Stimulated activated CD4-positive, alpha-beta T cell treated with anti-CD3 and anti-CD28 coated beads, Interleukin-4, amount 100 ng/mL, for 48 hours (primary cell): Measurements from ENCODE around the gene MPV17L2.
"Not testable (repeated sequence)": the region's sequence is repeated elsewhere in the genome, so short reads cannot be mapped to it uniquely, and the experiment has no call there.

ENCODE experiments used
- DNase-seq, 2 donors: peaks; one replicate each; pipeline ENCODE4 v3.0.0-alpha.2; 2020; ENCODE audit warnings: low read depth in 2 of 2

The MPV17L2 gene

GRCh38 chr19:18192673-18193387 lies at the start of gene MPV17L2:
Gene MPV17L2 (plus strand): TSS chr19:18193218. CDS start chr19:18193282, 64 bp downstream.
- peak; percentile 92 to 98 for DNase-seq

GRCh38 chr19:18143902-18144301 lies 49.1 kb upstream of the MPV17L2 start:
- no peak for DNase-seq

- no peak for DNase-seq
These were observed 48.7 kb upstream of the MPV17L2 start for GRCh38 chr19:18144361-18144760.

- no peak for DNase-seq
These were observed 48.1 kb upstream of the MPV17L2 start for GRCh38 chr19:18144906-18145305.

- DNase-seq, result no peak
These were observed 47.5 kb upstream of the MPV17L2 start for GRCh38 chr19:18145391-18145999.

GRCh38 chr19:18147396-18147795 lies 45.6 kb upstream of the MPV17L2 start:
- DNase-seq, result no peak

GRCh38 chr19:18149596-18149975 lies 43.4 kb upstream of the MPV17L2 start:
- no peak for DNase-seq

GRCh38 chr19:18150776-18151624 lies 42.0 kb upstream of the MPV17L2 start:
- DNase-seq, result no peak

- peak; percentile 98 to 99 for DNase-seq
These were observed 40.6 kb upstream of the MPV17L2 start for GRCh38 chr19:18152442-18152816.

- peak; percentile 100 for DNase-seq
These were observed 40.0 kb upstream of the MPV17L2 start, which contains the start of gene PIK3R2 for GRCh38 chr19:18152817-18153555. Gene PIK3R2 (plus strand): TSS chr19:18153163. CDS start chr19:18155880, 2,717 bp downstream.

GRCh38 chr19:18153556-18154134 lies 39.4 kb upstream of the MPV17L2 start:
- no peak for DNase-seq

- no peak for DNase-seq
These were observed 37.6 kb upstream of the MPV17L2 start for GRCh38 chr19:18155095-18156087.

GRCh38 chr19:18156268-18156667 lies 36.8 kb upstream of the MPV17L2 start:
- DNase-seq, result no peak

GRCh38 chr19:18156841-18157464 lies 36.1 kb upstream of the MPV17L2 start:
- DNase-seq, result no peak

- no peak for DNase-seq
These were observed 35.5 kb upstream of the MPV17L2 start for GRCh38 chr19:18157465-18158063.

- DNase-seq, result no peak
These were observed 34.6 kb upstream of the MPV17L2 start for GRCh38 chr19:18158467-18158866.

GRCh38 chr19:18159059-18159616 lies 33.9 kb upstream of the MPV17L2 start:
- not testable (repeated sequence) for DNase-seq

- DNase-seq, result no peak
These were observed 33.2 kb upstream of the MPV17L2 start for GRCh38 chr19:18159810-18160209.

- no peak for DNase-seq
These were observed 32.5 kb upstream of the MPV17L2 start for GRCh38 chr19:18160493-18160970.
